ENCODE results near the gene TRIM41. TPM values are rescaled to one million over a fixed set of nuclear protein-coding genes. Genes with fewer than 3 reads are reported as not detected.

TRIM41 gene
- polyA plus RNA-seq, 1 donor = 18.7 TPM

DNA sequence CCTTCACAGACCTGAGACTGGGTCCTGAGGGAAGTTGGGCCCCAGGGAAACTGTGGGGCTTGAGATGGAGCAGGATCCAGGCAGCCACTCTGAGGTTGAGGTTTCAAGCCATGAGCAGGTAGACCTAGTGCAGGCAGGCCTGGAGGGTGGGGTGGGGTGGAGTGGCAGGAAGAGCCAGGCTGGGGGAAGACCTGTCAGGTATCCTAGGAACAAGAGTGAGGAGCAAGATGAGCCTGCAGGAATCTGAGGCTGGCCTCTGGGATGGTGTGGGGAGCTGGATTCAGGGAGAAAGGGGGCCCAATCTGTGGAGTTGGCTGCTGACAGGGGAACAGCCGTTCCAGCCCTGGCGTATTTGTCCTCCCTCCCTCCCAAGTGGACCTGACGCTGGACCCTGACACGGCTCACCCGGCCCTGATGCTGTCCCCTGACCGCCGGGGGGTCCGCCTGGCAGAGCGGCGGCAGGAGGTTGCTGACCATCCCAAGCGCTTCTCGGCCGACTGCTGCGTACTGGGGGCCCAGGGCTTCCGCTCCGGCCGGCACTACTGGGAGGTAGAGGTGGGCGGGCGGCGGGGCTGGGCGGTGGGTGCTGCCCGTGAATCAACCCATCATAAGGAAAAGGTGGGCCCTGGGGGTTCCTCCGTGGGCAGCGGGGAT, 10.8 kb downstream of the TRIM41 start:
- DNase-seq = no peak

DNA sequence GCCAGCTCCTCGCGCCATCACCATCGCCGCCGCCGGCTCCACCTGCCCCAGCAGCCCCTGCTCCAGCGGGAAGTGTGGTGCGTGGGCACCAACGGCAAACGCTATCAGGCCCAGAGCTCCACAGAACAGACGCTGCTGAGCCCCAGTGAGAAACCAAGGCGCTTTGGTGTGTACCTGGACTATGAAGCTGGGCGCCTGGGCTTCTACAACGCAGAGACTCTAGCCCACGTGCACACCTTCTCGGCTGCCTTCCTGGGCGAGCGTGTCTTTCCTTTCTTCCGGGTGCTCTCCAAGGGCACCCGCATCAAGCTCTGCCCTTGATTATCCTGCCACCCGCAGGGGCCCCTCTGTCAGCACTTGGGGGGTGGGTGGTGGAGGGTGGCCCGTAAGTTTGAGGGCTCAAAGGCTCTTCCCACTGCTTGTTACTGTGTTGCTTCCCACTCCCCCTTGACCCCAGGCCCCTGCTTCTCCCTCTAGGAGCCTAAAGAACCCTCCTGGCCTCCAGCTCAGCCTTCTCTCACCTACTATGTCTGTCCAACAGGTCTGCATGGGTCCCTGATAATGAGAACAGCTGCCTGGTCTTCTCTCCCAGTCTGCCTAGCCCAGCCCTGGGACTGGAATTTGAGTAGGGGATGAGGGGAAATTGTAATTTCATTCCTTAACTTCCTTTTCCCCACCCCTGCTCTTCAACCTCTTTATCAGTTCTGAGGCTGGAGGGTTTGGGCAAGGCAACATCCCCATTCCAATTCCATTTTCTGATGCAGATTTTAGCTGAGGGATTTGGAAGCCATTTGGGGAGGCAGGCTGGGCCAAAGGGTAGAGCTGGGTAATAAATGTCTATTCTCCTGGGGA, 11.6 kb downstream of the TRIM41 start:
- no peak for DNase-seq

DNA sequence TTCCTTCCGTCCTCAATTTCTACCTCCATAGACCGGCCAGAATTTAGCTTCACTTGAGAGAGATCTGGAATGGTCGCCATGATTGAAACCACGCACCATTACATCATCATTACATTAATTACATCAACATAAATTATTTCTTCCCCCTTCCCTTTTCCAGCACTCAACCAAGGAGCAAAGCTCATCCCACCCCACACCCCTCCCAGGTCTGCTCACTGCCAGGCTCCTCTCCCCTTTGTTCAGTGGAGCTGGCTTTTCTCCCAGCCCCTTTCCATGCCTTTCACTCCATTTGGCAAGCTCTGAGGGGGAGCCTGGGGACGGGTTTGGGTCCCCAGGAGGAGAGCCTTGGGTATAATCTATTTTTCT, 12.2 kb downstream of the TRIM41 start:
- DNase-seq = no peak

DNA sequence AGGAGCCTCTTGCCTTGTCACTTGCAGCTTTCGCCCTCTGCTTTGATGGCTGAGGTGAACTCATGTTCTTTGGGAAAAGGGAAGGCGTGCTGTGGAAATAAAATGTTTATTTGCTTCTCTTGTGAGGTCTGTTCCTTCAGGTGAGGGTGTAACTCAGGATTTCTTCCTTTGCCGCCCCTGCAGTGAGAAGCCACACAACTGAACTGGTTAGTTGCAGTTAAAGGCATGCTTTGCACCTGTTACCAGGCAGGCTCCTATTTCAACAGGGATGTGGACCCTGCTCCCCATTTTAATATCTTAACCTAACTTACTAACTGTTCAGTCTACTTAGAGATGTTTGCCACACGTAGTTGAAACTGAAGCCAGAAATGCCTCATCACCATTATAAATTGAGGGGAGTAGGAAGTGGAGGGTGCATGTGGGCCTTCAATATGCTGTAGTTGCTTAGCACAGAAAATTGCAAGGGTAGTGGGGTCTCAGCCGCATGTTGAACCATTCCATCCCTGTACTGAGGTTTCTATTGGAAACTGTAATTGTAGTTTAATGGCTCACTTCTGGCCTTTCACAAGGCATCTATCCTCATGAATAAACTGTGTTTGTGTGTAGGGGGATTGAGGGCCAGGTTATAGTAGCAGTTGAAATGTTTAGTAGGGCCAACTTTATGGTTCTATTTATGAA, 12.7 kb downstream of the TRIM41 start:
- DNase-seq = no peak

DNA sequence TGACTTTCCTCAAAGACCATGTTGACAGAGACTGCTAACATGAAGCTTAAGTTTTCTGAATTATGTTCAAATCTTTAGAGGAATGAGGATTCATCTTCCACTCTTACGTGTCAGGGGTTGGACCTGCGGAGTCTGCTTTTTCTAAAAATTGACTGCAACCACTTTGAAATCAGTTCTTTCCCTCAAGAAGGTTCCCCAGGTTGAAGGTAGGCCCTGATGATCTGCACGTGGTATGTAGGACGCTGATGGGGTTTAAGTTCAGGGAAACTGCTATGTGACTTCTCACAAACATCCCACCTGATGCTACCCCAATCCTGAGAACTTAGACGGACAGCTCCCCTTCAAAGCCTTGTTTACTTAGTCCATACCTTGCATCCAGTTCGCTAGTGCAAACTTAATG, 13.4 kb downstream of the TRIM41 start:
- no peak for DNase-seq

DNA sequence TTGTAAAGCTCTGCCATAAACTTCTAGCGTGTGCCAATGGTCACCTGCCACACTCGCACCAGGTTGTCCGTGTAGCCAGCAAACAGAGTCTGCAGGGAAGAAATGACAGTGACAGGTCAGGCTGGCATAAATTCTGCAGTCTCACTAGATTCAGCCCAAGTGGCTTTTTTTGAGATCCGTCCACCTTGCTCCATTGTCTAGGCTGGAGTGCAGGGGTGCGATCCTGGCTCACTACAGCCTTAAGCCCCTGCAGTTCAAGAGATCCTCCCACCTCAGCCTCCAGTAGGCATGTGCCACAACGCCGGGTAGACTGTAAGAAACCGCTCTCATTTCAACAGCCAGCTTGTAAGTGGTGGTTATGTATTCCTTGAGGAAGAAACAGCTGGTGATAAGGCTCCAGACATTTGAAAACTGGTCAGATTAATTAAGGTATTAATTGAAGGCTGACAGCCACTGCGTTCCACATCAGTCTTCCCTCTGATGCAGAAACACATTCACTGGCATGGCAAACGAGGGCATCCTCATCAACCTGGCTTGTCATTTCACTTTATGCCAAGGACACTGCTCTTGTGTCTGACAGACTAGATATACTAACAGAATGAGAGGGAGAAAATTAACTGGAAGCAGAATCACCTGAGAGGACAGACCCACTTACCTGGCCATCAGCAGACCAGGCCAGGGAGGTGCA, 14.0 kb downstream of the TRIM41 start:
- DNase-seq = no peak

DNA sequence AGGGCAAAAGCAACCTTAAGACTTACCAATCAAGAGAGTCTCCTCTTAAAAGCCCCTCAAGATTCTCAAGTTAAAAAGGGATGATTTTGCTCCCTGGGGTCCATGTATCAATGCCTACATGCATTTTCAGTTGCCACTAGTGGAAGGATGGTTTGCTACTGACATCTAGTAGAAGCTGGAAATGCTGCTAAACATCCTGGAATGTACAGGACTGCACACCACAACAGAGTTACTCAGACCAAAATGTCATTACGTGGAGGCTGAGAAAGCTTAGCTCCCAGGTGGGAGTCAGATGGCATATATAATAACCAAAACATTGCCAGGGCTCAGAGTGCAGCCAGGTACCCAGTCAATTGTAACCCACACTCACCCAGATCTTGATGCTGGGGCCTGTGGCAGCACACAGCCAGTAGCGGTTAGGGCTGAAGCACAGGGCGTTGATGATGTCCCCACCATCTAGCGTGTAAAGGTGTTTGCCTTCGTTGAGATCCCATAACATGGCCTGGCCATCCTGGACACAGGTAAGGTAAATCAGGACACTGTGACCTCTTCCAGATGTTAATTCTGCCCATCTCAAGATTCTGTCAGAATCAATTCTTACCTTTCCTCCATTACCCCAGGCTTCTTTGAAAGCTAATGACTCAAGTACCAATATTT, 14.8 kb downstream of the TRIM41 start:
- no peak for DNase-seq

DNA sequence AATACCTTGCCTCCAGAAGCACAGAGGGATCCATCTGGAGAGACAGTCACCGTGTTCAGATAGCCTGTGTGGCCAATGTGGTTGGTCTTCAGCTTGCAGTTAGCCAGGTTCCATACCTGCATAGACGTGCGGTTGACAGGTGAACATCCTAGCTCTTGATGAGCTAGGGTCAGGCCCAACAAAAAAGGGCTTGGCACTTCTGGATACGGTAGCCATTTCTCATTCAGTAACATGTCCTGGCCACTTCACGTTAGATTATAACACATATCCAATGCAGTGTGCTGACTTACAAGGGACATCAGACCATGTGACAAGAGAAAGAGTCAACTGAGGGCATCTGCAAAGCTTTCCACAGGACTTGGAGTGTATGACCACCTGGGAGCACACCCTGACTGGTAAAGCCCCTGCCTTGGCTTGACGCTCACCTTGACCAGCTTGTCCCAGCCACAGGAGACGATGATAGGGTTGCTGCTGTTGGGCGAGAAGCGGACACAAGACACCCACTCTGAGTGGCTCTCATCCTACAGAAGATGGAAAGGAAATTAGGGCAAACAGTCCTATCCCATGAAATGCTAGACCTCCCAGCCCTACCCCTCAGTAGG, 16.1 kb downstream of the TRIM41 start:
- no peak for DNase-seq

DNA sequence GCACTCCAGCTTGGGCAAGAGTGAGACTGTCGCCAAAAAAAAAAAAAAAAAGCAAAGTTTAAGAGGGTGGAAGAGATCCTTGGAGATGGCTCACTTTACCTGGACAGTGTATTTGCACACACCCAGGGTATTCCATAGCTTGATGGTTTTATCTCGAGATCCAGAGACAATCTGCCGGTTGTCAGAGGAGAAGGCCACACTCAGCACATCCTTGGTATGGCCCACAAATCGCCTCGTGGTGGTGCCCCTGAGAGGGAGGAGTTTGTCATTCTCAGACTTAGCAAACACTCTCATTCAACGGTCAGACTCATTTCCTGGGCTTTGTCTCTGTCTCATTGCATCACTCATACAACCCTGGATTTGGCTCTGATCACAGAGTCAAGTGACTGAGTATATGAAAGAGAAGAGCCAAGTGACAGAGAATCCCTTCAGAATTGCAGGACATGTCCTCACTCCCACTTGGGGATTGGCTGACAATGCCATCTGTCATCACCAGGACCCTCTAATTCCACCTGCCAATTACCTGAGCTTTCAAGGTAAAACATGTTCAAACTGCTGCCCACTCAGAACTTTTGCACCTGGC, 18.4 kb downstream of the TRIM41 start:
- no peak for DNase-seq

DNA sequence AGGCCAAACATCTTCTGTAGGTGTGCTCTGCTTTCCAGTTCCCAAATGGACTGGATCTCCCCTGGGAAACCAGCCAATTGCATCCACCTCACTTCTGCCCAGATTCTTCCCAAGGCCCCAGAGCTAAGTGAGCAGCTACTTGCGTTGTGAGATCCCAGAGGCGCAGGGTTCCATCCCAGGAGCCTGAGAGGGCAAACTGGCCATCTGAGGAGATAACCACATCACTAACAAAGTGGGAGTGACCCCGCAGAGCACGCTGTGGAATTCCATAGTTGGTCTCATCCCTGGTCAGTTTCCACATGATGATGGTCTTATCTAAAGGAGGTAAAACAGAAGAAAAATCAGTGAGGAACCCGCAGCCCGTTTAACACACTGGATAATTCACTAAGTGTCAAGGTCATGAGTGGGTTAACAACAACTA, 19.0 kb downstream of the TRIM41 start:
- no peak for DNase-seq

DNA sequence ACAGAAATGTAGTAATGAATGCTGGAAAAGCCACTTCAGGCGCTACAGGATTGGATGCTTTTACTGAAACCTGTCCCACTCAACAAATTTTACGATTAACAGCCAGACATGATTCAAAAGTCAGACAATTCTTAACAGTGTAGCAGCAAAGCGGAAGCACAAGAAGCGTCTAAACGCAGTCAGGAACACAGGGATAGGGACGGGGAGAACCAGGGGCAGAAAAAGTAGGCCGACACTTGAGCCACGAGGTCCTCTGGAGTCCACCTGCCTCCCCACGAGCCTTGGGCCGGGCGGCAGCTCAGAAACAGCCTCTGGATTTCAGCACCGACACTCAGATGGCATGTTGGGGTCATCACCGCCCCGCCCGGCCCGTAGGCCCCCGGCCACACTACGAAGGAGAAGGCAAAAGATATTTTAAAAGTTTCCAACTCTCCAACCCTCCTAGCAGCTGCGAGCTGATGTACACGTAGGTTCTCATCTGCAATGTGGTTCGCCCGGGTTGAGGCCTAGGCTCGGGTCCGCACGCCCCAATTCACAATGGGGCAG, 20.0 kb downstream of the TRIM41 start:
- peak; percentile 35 for DNase-seq

DNA sequence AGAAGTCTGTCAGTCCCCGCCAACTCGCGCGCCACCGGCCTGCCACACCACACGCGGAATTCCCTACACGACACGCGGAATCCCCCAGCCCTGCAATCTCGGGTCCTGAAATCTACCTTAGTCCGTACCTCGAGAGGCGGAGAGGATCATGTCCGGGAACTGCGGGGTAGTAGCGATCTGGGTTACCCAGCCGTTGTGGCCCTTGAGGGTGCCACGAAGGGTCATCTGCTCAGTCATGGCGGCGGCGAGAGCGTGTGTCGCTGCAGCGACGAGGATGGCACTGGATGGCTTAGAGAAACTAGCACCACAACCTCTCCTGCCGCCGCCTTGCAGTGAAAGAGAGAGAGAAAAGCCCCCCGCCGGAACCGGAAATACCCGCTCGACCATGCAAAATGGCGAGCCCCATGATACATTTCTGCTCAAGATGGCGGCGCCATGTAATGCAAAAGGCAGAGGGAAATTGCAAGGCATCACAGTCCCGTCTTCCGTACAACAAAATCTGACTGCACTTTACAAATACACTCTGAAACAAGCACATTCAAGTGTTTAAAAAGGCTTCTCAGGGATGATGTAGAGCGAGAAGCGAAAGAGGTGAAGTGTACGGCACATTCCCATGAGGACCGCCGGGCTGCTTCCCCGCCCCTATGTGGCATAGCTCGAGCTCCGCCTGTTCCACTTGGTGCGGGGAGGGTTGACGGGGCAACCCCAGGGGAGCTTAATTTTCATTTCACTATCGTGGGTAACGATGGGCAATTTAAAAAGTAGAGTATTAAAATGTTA, 20.7 kb downstream of the TRIM41 start, which contains the start of gene RACK1:
TSS of gene RACK1 (minus strand) at position 343 of the 780 bp plus-strand sequence. CDS start at position 237, 106 bp downstream.
- DNase-seq = peak; percentile 92

DNA sequence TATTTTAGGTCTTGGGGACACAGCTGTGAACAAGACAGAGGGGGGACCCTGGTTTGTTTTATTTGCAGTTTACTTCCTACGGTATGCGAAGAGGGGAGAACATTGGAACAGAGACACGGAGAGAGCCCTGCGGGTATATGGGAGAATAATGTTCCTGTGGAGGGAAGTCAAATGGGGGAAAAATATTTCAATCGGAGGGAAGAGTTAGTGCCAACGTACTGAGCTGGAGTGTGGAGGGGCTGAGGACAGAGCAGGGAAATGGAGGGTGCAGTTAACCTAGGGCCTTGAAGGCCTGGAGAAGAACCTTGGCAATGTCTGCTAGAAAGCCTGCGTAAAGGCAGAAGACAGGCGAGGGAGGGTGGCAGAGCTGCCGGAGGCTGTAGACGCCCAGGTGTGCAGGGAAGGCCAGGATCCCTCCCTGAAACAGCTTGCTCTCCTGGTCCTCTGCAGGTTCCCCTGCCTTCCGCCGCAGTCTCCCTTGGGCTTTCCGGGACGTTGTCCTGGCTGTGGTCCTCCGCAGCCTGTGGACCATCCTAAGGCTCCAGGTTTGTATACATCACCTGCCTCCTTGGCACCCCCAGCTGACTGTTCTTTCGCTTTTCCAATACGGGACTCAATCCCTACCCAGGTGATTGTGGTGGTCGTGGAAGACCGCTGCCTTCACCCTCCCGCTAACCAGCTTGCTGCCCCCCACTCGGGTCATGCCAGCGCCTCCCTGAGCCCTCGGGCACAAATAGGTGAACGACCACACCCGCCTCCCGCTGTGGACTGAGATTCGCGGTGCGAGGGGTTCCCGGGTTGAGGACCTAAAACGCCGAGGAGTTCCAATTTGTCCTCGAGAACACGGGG, 22.6 kb downstream of the TRIM41 start:
- DNase-seq = no peak

DNA sequence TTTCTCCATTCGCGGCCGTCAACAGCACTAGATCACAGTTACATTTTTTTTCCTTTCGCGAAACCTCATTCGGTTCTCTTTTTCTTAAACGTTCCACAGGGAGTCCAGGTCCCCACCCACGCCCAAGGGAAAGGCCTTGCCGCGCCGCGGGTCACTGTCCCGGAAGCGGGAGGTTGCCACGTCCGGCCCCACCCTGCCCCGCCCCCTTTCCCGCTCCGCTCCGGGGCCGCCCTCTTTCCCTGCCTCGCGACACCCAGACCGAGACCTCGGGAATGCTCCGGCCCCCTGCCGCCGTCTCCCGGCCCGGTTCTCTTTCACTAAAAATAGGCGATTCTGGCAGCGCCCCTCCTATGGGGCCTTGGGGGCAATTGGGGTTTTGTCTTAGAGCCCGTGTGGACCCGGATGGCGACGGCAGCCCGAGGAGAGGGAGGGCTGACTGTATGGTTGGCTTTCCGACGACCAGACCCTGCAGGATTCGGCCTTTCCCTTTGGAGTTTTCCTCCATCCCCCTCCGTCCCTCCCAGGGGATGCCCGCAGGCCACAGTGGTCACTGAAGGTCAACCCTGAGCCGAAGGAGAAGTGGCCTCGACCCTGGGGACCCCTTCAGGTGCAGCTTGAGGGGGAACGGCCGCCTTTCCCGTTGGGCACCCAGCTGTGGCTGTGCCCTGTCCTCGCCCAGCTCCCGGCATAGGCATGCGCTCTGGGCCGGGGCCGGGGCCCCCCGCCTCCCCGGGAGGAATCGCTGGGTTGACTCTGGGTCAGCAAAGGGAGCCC, 23.4 kb downstream of the TRIM41 start:
- DNase-seq = peak; percentile 91

DNA sequence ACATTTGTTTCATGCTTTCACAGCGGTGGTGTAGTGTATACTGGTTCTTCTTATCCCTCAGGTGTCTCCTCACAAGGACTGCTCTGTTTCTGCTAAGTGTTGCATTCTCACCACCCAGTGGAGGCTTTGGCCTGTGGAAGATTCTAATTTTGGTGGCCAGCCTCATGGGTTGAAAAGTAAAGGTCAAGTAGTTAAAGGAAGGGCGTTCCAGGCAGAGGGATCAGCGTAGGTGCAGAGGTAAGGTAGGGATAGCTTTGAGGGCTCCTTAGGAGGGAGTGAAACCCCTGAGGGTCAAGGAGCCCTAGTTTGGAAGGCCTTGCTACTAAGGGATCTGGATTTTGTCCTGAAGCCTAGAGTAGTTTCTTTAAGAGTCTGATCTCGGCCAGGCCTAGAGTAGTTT, 25.2 kb downstream of the TRIM41 start:
- DNase-seq = no peak

DNA sequence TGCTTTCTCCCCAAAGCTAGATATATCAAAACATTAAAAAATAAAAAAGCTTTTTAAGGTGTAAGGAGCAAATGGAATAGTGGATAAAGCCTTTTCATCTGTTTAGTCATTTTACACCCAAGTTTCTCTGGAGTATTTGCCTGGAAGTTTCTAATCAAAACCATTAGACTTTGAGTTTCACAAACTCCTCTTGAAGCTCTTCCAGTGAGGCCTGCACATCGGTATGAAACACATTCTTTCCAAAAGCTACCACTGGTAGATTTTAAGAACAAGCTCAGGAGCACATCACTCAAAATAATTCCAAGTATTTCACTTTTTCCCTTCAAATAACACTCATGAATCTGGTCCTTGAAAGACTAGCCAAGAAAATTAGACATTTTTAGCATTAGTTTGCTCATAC, 32.2 kb downstream of the TRIM41 start:
- DNase-seq = no peak

DNA sequence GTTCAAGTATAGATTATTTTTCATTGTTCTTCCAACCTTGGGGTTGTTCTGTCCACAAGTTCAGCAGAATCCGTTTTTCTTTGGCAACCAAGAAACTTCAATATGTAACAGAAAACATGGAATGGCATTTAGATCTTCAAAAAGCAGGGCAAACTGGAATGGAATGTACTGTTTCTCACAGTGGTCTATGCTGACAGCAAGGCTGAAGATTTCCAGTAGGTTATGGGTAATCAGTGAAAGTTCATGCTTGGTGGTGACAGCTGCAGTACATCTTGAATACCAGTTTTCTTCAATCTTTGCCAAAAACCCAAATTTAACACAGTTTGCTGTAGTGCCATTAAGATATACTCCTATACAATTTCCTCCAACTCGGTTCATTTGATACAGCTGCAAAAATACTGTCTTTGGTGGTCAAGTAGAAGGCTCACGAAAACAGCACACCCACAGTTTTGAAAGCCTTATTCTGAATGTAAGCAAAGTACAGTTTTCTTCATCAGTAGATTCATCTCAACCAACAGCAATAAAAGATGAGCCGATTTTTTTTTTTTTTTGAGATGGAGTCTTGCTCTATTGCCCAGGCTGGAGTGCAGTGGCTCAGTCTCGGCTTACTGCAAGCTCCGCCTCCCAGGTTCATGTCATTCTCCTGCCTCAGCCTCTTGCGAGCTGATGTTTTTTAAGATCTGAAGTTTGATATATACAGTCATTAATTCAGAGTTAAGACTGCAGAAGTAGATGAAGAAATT, 32.9 kb downstream of the TRIM41 start:
- no peak for DNase-seq

DNA sequence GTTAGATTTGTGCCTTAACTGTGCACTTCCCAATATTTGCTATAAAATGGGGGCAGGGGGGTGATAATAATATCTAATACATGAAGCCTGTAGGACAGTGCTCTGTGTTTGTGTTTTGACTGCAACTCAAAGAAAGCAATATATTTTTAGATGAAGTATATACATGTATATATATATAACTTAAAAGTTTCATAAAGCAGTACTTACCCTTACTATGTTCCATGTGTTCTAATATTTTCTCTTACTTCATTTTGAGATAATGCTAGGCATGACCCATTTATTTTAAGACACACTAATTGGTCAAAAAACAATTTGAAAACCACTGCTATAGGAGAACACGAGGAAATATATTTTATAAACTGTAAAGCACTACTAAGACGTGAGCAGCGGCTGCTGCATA, 35.5 kb downstream of the TRIM41 start:
- no peak for DNase-seq
